Smooth muscle cell (in vitro differentiated cells): ENCODE data around the gene H2BK1. TPM values are rescaled to one million over a fixed set of nuclear protein-coding genes. Genes with fewer than 3 reads are reported as not detected.
A peak's percentile ranks its signal among the peaks of the same experiment; 100 is the strongest.

Source experiments
- DNase-seq: peaks from one replicate; lab custom pipeline; 2025; ENCODE audit not compliant: unreplicated experiment; lab: John Stamatoyannopoulos, UW
- H2AFZ ChIP-seq: fragments of 200-600 bp; sonication (generic); 2 replicates; pipeline ENCODE4 v1.6.0; 2016; ENCODE audit warnings: antibody characterized with exemption, low read depth, mild to moderate bottlenecking
- H3F3A ChIP-seq: fragments of 200-600 bp; sonication (generic); 2 replicates; pipeline ENCODE4 v1.6.0; 2017; ENCODE audit warnings: antibody characterized with exemption, low read depth
- H3K27ac ChIP-seq: fragments of 200-600 bp; sonication (generic); 2 replicates; pipeline ENCODE4 v1.5.1; 2016; ENCODE audit warnings: low read depth, mild to moderate bottlenecking
- H3K27me3 ChIP-seq: fragments of 200-600 bp; sonication (generic); 2 replicates; pipeline ENCODE4 v1.6.1; 2016; ENCODE audit warnings: low read depth, mild to moderate bottlenecking
- H3K36me3 ChIP-seq: fragments of 200-600 bp; sonication (generic); 2 replicates; pipeline ENCODE4 v1.5.1; 2016; ENCODE audit warnings: low read depth
- H3K4me1 ChIP-seq: fragments of 200-600 bp; sonication (generic); 2 replicates; pipeline ENCODE4 v1.5.1; 2016; ENCODE audit warnings: low read depth
- H3K4me2 ChIP-seq: fragments of 200-600 bp; sonication (generic); 2 replicates; pipeline ENCODE4 v1.6.0; 2016; ENCODE audit warnings: mild to moderate bottlenecking
- H3K4me3 ChIP-seq: fragments of 200-600 bp; sonication (generic); 2 replicates; pipeline ENCODE4 v1.5.1; 2016; ENCODE audit warnings: mild to moderate bottlenecking
- H3K79me2 ChIP-seq: fragments of 200-600 bp; sonication (generic); 2 replicates; pipeline ENCODE4 v1.6.0; 2016; ENCODE audit warnings: low read depth, mild to moderate bottlenecking
- H3K9ac ChIP-seq: fragments of 200-600 bp; sonication (generic); 2 replicates; pipeline ENCODE4 v1.6.0; 2016; ENCODE audit warnings: low read depth
- H3K9me3 ChIP-seq: fragments of 200-600 bp; sonication (generic); replicated peaks from 2 replicates; pipeline ENCODE4 v1.5.1; 2016; ENCODE audit warnings: low read depth
- H4K20me1 ChIP-seq: fragments of 200-600 bp; sonication (generic); 2 replicates; pipeline ENCODE4 v1.6.0; 2016; ENCODE audit warnings: low read depth
- WGBS: methylation state at CpG from one replicate; pipeline ENCODE4 v1.1.7; 2016; ENCODE audit warnings: low lambda C conversion rate; 5-methylcytosine and 5-hydroxymethylcytosine counted together
- polyA plus RNA-seq: library from polyadenylated mRNA; unstranded; fragments of >200 nt; fragmentation: Nextera tagmentation; extraction: Ambion mirVana; gene quantifications from 2 replicates; pipeline ENCODE4 v1.2.1, GENCODE V29; 2016
- total RNA-seq: library from RNA; depleted of rRNA; stranded (reverse); fragments of >200 nt; gene quantifications from 2 replicates; pipeline ENCODE4 v1.2.3, GENCODE V29; 2014
- TF ChIP-seq, protein P1 (sequence below): fragments of 200-600 bp; sonication (generic); IDR thresholded peaks from 2 replicates; pipeline ENCODE4 v1.5.1; 2017; ENCODE audit warnings: borderline replicate concordance, mild to moderate bottlenecking, antibody characterized with exemption; ENCODE audit not compliant: insufficient read depth, poor library complexity, severe bottlenecking

The H2BK1 gene
- total and polyA plus RNA-seq, 2 experiments from 2014 or later, result not detected

DNA sequence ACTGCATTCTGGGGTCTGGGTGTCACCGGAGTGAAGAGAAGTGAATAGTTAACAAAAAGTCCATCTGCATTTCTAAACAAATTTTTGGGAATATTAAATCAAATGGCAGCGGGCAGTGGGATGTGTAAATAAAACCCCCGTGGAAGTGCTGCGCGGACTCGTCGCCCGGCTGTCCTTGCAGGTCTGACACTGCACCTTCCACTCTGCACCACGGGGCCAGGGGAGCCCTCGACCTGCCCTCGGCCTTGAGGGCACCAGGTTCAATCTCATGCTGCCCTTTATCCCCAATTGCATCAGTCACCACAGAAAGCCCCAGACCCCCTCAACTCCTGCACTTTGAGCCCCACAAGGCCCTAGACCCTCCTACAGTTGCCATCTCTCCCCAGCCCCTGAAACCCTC, 44.6 kb upstream of the H2BK1 start:
- no peak overlapping the region for H3K4me2 ChIP-seq
- H3K9me3 ChIP-seq, result no peaks in the 10 kb centered on the region
- H2AFZ ChIP-seq, result no peak overlapping the region
- peaks cover 4% of the 10 kb centered on the region for H3K27me3 ChIP-seq
- H3K4me3 ChIP-seq, result no peak overlapping the region
- WGBS, result 97% methylated on average over 11 of the region's 11 CpGs
- no peak overlapping the region for H3K9ac ChIP-seq
- H3K27ac ChIP-seq, result no peak overlapping the region
- H4K20me1 ChIP-seq, result no peaks in the 10 kb centered on the region
- TF ChIP-seq, protein P1, sequence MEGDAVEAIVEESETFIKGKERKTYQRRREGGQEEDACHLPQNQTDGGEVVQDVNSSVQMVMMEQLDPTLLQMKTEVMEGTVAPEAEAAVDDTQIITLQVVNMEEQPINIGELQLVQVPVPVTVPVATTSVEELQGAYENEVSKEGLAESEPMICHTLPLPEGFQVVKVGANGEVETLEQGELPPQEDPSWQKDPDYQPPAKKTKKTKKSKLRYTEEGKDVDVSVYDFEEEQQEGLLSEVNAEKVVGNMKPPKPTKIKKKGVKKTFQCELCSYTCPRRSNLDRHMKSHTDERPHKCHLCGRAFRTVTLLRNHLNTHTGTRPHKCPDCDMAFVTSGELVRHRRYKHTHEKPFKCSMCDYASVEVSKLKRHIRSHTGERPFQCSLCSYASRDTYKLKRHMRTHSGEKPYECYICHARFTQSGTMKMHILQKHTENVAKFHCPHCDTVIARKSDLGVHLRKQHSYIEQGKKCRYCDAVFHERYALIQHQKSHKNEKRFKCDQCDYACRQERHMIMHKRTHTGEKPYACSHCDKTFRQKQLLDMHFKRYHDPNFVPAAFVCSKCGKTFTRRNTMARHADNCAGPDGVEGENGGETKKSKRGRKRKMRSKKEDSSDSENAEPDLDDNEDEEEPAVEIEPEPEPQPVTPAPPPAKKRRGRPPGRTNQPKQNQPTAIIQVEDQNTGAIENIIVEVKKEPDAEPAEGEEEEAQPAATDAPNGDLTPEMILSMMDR, result no peak
- no peaks in the 10 kb centered on the region for H3K36me3 ChIP-seq
- no peaks in the 10 kb centered on the region for H3K79me2 ChIP-seq
- H3K4me1 ChIP-seq, result peaks cover 31% of the 10 kb centered on the region
- DNase-seq, result no peak
- H3F3A ChIP-seq, result no peaks in the 10 kb centered on the region

DNA sequence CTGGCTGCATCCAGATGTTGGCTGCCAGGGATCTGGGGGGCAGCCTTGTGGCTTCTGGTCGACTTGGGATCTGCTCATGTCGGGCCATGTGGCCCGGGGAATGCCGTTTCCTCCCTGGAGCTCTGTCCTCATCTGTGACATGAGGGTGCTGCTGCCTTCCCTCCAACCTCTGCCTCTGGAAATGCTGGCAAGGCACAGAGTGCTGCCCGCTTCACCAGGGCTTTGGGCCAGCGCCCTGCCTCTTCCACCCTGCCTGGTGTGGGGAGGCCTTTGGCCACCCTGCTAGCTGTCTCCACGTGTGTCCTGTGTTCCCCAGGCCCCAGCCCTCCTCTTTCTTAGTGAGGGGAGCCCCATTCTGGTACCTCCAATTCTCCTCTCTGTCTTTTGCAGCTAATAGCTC, 44.0 kb upstream of the H2BK1 start:
- no peak overlapping the region for H3K9ac ChIP-seq
- H3K79me2 ChIP-seq, result no peaks in the 10 kb centered on the region
- 85% methylated on average over 7 of the region's 7 CpGs for WGBS
- no peaks in the 10 kb centered on the region for H3F3A ChIP-seq
- peaks cover 36% of the 10 kb centered on the region for H3K4me1 ChIP-seq
- H3K9me3 ChIP-seq, result no peaks in the 10 kb centered on the region
- no peak for DNase-seq
- no peaks in the 10 kb centered on the region for H4K20me1 ChIP-seq
- peaks cover 4% of the 10 kb centered on the region for H3K27me3 ChIP-seq
- H3K36me3 ChIP-seq, result no peaks in the 10 kb centered on the region
- H2AFZ ChIP-seq, result no peak overlapping the region
- H3K4me3 ChIP-seq, result no peak overlapping the region
- no peak overlapping the region for H3K4me2 ChIP-seq
- TF ChIP-seq, protein P1, result no peak
- no peak overlapping the region for H3K27ac ChIP-seq

DNA sequence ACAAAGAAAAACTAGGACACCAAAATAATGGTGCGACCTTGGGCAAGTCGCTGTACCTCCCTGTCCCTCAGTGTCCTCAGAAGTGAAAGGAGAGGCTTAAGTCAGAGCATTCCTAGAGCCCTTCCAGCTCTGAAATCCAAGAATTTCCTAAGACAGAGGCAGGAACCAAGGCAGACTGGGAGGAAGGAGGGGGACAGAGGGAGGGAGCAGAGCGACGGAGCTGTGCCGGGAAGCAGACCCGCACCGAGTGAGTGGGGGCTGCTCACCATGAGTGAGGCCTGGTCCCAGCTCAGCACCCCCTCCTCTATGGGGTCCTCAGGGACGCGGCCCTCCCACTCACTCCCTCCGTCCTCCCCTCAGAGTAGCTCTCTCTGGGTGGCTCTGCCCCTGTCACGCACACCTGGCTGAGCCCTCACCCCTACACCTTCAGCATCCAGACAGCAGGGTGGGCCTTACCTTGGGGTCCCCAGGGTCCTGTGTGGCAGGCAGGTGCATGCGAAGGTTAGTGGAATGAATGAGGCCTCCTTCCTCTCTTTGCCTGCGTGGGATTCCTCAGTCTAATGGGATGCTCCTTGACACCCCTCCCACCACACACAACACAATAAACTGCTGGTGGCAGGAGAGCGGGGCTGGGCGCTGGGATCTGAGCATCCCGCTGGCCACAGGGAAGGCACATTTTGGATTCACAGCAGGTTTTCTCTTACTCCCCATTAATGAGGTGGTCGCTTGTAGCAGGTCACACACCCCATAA, 42.8 kb upstream of the H2BK1 start:
- peak overlapping the region; percentile 78 for H3K27ac ChIP-seq
- H3K79me2 ChIP-seq, result peaks cover 1% of the 10 kb centered on the region
- H3K9me3 ChIP-seq, result no peaks in the 10 kb centered on the region
- no peaks in the 10 kb centered on the region for H3F3A ChIP-seq
- TF ChIP-seq, protein P1, result no peak
- 50% methylated on average over 14 of the region's 17 CpGs for WGBS
- H2AFZ ChIP-seq, result peak overlapping the region; percentile 90
- H4K20me1 ChIP-seq, result no peaks in the 10 kb centered on the region
- no peak overlapping the region for H3K9ac ChIP-seq
- no peaks in the 10 kb centered on the region for H3K27me3 ChIP-seq
- DNase-seq, result no peak
- H3K4me2 ChIP-seq, result peak overlapping the region; percentile 99
- H3K36me3 ChIP-seq, result no peaks in the 10 kb centered on the region
- H3K4me3 ChIP-seq, result peak overlapping the region; percentile 90
- H3K4me1 ChIP-seq, result peaks cover 39% of the 10 kb centered on the region

GRCh38 chr7:151252561-151252835, 42.2 kb upstream of the H2BK1 start:
- peak overlapping the region; percentile 90 for H2AFZ ChIP-seq
- H3F3A ChIP-seq, result no peaks in the 10 kb centered on the region
- DNase-seq, result no peak
- H3K4me1 ChIP-seq, result peaks cover 39% of the 10 kb centered on the region
- H3K36me3 ChIP-seq, result no peaks in the 10 kb centered on the region
- peak overlapping the region; percentile 99 for H3K4me2 ChIP-seq
- no peaks in the 10 kb centered on the region for H3K9me3 ChIP-seq
- H4K20me1 ChIP-seq, result no peaks in the 10 kb centered on the region
- 18% methylated on average over 9 of the region's 9 CpGs for WGBS
- H3K4me3 ChIP-seq, result peak overlapping the region; percentile 90
- peaks cover 7% of the 10 kb centered on the region for H3K79me2 ChIP-seq
- no peaks in the 10 kb centered on the region for H3K27me3 ChIP-seq
- H3K9ac ChIP-seq, result peak overlapping the region; percentile 86
- peak overlapping the region; percentile 78 for H3K27ac ChIP-seq
- TF ChIP-seq, protein P1, result no peak
